Measurements from ENCODE around the gene FAM13A.

DNA sequence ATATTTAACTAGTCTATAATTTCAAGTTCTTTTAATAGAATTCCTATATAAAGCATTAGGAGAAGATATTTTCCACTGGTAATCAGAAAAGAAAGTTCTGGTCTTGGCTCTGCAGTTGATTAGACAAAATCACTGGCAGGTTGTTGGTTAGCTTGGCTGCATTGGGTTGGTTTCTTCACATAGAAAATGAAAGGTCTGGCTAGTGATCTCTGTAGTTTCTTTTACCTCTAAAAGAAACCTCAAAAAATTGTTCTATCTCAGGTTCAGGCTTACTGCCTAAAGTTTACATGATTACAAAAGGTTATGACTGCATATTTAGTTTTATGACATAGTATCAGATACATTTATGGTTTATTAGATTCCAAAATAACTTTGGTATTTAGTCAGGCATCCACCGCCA lies 263.5 kb downstream of the FAM13A start:
- no peak for TF ChIP-seq EZH2 (IDR thresholded peaks at IDR 0.05; ENCODE audit: borderline replicate concordance)
- TF ChIP-seq, protein P1, sequence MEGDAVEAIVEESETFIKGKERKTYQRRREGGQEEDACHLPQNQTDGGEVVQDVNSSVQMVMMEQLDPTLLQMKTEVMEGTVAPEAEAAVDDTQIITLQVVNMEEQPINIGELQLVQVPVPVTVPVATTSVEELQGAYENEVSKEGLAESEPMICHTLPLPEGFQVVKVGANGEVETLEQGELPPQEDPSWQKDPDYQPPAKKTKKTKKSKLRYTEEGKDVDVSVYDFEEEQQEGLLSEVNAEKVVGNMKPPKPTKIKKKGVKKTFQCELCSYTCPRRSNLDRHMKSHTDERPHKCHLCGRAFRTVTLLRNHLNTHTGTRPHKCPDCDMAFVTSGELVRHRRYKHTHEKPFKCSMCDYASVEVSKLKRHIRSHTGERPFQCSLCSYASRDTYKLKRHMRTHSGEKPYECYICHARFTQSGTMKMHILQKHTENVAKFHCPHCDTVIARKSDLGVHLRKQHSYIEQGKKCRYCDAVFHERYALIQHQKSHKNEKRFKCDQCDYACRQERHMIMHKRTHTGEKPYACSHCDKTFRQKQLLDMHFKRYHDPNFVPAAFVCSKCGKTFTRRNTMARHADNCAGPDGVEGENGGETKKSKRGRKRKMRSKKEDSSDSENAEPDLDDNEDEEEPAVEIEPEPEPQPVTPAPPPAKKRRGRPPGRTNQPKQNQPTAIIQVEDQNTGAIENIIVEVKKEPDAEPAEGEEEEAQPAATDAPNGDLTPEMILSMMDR (IDR thresholded peaks at IDR 0.05; ENCODE audit: poor library complexity) = no peak
- TF ChIP-seq EZH2phosphoT487 (IDR thresholded peaks at IDR 0.05; ENCODE audit: low read depth, severe bottlenecking, unreplicated experiment) = no peak

All from hepatocyte (in vitro differentiated cells).